Psoas muscle (tissue), 8 donors: ENCODE measurements around the gene FGF6. TPM values are rescaled to one million over a fixed set of nuclear protein-coding genes. Genes with fewer than 3 reads are reported as not detected.

ENCODE experiments used
- ATAC-seq, 4 donors: fragments of 200-7000 bp; cut with Tn5 transposase; one replicate each; pipeline ENCODE4 v1.9.1; 2020; ENCODE audit warnings: moderate library complexity in 3 of 4, mild to moderate bottlenecking in 2 of 4
- DNase-seq, 2 donors: peaks; one replicate each; pipeline ENCODE4 v3.0.0-alpha.2; 2020
- H3K27ac ChIP-seq: fragments of 200-600 bp; one replicate; pipeline ENCODE4 v1.8.0; 2022
- H3K27me3 ChIP-seq, 3 donors: fragments of 200-600 bp in 1 of 3; one replicate each; pipeline versions ENCODE4 v1.6.1 to v1.8.0; 2013 to 2022; ENCODE audit warnings: low read length in 2 of 3, mild to moderate bottlenecking in 2 of 3, moderate library complexity in 1 of 3; ENCODE audit not compliant: insufficient read depth in 3 of 3
- H3K36me3 ChIP-seq, 2 donors: fragments of 200-600 bp in 1 of 2; one replicate each; pipeline versions ENCODE4 v1.6.1 to v1.8.0; 2013 to 2022; ENCODE audit warnings: low read depth in 1 of 2, mild to moderate bottlenecking in 1 of 2, moderate library complexity in 1 of 2; ENCODE audit not compliant: insufficient read depth in 1 of 2
- H3K4me1 ChIP-seq: fragments of 200-600 bp; one replicate; pipeline ENCODE4 v1.8.0; 2022
- H3K4me3 ChIP-seq: fragments of 200-600 bp; one replicate; pipeline ENCODE4 v1.8.0; 2022; ENCODE audit warnings: mild to moderate bottlenecking
- H3K9me3 ChIP-seq: fragments of 200-600 bp; one replicate; pipeline ENCODE4 v1.8.0; 2022
- WGBS, 3 donors: extraction: QIAGEN DNeasy Blood & Tissue Kit; methylation state at CpG; one replicate each; pipeline versions ENCODE4 v1.1.6 to v1.1.7; 2013; 5-methylcytosine and 5-hydroxymethylcytosine counted together
- intact Hi-C, 2 donors: fragments of 100-400 bp; cut with DNase I; formaldehyde crosslinking; loops; one replicate each; pipeline versions ENCODE4 v1.11.0 to v1.14.2; 2022
- polyA plus RNA-seq, 3 donors: library from polyadenylated mRNA; stranded (reverse); fragments of 200-250 nt; gene quantifications; one replicate each; pipeline ENCODE4 v1.2.3, GENCODE V29; 2013
- total RNA-seq, 4 donors: library from RNA; stranded (reverse); fragmentation: NEBNext Ultra II Directional in 2 of 4; extraction: Animal tissue kit (Norgen Biotek cat#: 25700) in 2 of 4; gene quantifications; one replicate each; pipeline versions ENCODE4 v1.2.1 to v1.2.4, GENCODE V29; 2021 to 2023
- TF ChIP-seq, protein P1 (sequence below): fragments of 200-600 bp; IDR thresholded peaks from one replicate; pipeline ENCODE4 v1.8.0; 2022; ENCODE audit warnings: antibody characterized with exemption
- donor health status: healthy with polysubstance abuse.
- donor health status: DM: no; HTN: no; CAD: no; lungs with moderate emphysema.
- donor health status: Bipolar disorder and iron deficiency.
- donor health status: healthy.
- donor health status: DM: yes; HTN: yes; CAD: no.
- donor health status: DM: no; HTN: no; CAD: no.
- donor health status: DM: no; HTN: no; CAD: no.
- donor health status: DM: yes; HTN: yes; CAD: no.

The FGF6 gene
- total and polyA plus RNA-seq, 7 donors = 0.61 to 27.1 (median 4.0) TPM; not detected in 1

- TF ChIP-seq, protein P1, sequence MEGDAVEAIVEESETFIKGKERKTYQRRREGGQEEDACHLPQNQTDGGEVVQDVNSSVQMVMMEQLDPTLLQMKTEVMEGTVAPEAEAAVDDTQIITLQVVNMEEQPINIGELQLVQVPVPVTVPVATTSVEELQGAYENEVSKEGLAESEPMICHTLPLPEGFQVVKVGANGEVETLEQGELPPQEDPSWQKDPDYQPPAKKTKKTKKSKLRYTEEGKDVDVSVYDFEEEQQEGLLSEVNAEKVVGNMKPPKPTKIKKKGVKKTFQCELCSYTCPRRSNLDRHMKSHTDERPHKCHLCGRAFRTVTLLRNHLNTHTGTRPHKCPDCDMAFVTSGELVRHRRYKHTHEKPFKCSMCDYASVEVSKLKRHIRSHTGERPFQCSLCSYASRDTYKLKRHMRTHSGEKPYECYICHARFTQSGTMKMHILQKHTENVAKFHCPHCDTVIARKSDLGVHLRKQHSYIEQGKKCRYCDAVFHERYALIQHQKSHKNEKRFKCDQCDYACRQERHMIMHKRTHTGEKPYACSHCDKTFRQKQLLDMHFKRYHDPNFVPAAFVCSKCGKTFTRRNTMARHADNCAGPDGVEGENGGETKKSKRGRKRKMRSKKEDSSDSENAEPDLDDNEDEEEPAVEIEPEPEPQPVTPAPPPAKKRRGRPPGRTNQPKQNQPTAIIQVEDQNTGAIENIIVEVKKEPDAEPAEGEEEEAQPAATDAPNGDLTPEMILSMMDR = no peak
- ATAC-seq (no peak), DNase-seq (no peak)
- no peaks in the 10 kb centered on the region for H3K27me3 ChIP-seq
- intact Hi-C loops = no loop called here
- no peaks in the 10 kb centered on the region for H3K9me3 ChIP-seq
- WGBS, 3 donors = 62 to 86% (median 79%) methylated on average over 8 of the region's 8 CpGs
- H3K4me1 ChIP-seq = peaks cover 32% of the 10 kb centered on the region
- no peaks in the 10 kb centered on the region for H3K36me3 ChIP-seq
- H3K27ac ChIP-seq = peak overlapping the region; percentile 86
- H3K4me3 ChIP-seq = peak overlapping the region; percentile 51
Observed at GRCh38 chr12:4444031-4444430, 1.6 kb downstream of the FGF6 start.

DNA sequence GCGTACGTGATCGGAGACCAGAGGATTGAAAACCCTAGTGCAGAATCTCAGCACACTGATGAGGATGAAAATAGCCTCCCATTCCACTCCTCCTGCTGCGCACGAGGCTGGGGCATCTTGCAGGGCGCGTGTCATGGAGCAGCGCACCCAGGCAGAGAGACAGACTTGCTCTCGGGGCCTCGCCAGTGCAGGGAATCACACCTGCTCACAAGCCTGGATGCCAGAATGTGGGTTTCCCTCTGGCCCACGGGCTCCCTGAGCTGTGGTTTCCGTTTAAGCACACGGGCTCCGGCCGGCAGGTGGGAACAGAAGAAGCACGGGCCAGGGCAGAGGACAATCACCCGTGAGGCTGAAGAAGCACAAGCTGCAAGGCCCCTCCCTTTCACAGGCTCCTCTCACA is 2.0 kb downstream of the FGF6 start:
- intact Hi-C loops = no loop called here
- Histone ChIP-seq H3K27me3 (no peaks in the 10 kb centered on the region), H3K4me3 (no peak overlapping the region), H3K36me3 (no peaks in the 10 kb centered on the region), H3K4me1 (peaks cover 28% of the 10 kb centered on the region), H3K27ac (peak overlapping the region; percentile 86), H3K9me3 (no peaks in the 10 kb centered on the region)
- TF ChIP-seq, protein P1 = no peak
- 57 to 83% (median 66%) methylated on average over 17 of the region's 17 CpGs for WGBS, 3 donors
- DNase-seq = no peak
- ATAC-seq = peak in 2 of 4 donors; percentile 4 to 40

DNA sequence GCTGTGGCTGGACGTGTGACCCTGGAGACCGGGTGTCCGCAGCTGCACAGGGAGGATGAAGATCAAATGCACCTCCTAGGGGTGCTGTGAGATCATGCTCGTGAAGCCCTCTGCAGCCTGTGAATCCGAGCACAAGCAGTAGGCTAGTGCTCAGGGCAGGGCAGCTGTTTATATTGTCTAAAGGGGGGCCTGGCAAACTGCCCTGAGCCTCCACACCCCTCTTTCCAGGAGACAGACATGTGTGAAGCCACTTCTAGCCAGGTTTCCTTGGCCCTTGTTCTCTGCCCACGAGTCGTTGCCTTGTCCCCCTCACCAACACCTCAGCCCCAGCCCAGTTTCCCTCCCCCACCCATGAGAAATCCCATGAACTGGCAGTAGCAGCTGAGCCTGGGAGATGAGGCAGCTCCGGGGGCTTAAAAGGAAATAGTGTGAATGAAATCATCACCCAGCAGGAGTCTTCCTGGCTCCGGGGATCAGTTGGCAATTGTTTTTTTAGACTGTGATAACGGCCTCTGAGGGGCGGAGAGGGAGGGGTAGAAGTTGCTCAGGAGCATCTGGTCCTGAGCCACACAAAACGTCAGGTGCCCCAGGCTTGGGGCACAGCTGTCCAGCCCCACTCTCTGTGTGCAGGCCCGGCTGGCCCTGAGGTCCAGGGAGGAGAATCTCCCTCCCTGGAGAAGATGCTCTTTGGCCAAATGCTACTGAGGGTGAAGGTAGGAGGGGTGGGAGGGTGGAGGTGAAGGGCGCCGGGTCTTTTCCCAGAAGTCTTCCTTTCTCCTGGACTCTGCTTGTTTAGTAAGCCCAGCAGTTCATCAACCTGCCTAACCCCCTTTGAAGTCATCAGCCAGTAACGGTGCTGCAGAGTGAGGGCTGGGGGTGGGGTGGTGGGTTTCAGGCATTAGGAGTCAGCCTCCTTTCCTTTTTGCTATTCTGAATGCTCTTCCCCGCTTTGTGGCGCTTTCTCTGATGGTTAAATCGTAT is 4.0 kb downstream of the FGF6 start:
- no peaks in the 10 kb centered on the region for H3K27me3 ChIP-seq
- peak in 1 of 2 donors; percentile 79 for DNase-seq
- H3K27ac ChIP-seq = peak overlapping the region; percentile 86
- H3K36me3 ChIP-seq = no peaks in the 10 kb centered on the region
- H3K9me3 ChIP-seq = no peaks in the 10 kb centered on the region
- ATAC-seq = peak; percentile 61 to 89 (median 72)
- 23 to 32% (median 24%) methylated on average over 19 of the region's 19 CpGs for WGBS, 3 donors
- TF ChIP-seq, protein P1 = no peak
- intact Hi-C loops = no loop called here
- H3K4me1 ChIP-seq = peaks cover 18% of the 10 kb centered on the region
- H3K4me3 ChIP-seq = peak overlapping the region; percentile 3

- ATAC-seq = no peak
- H3K36me3 ChIP-seq = no peaks in the 10 kb centered on the region
- TF ChIP-seq, protein P1 = no peak
- DNase-seq = no peak
- no peaks in the 10 kb centered on the region for H3K9me3 ChIP-seq
- H3K4me3 ChIP-seq = no peak overlapping the region
- H3K27ac ChIP-seq = no peak overlapping the region
- H3K4me1 ChIP-seq = peaks cover 18% of the 10 kb centered on the region
- intact Hi-C loops = no loop called here
- H3K27me3 ChIP-seq = no peaks in the 10 kb centered on the region
- WGBS, 3 donors = 82 to 94% (median 93%) methylated on average over 5 of the region's 5 CpGs
Observed at GRCh38 chr12:4440187-4440941, 5.3 kb downstream of the FGF6 start.
